ENCODE data around the gene ARL11.

Gene ARL11

DNA sequence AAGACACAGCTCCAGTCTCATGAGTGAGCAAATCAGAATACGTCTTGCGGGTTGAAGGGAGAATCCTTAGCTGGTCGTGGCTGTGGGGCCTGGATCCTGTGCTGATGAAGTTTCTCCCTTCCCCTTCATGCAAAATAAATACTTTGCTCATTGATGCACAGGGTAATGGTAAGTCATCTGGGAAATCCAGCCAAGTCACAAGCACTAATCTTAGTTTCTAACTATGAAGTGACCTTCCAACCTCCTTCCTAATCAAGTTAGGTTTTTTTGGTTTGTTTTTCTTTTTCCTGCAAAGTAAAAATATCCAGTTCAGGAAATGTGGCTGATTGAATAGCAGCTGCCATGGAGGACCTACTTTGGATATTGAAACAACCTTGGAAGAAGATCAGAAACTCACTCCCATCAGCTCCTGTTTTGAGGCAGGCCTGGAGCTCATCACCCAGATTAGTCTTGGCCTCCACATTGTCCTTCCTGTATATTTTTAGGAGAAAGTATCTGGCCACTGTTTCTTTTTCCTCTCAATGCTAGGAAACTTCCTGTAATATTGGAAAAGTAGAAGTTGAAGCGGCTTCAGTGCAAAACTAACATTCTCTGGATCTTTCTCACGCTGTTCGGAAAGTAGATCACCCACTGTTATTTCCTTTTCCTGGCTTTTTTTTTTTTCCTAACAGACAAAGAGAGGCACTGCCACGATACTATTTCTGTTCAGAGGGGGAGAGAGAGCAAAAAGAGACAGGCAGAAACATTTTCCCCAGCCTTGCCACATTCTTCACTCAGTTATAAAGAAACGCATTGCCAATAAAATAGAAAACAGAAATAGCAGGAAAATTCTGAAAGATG is 12.3 kb upstream of the ARL11 start:
- DNase-seq = no peak

DNA sequence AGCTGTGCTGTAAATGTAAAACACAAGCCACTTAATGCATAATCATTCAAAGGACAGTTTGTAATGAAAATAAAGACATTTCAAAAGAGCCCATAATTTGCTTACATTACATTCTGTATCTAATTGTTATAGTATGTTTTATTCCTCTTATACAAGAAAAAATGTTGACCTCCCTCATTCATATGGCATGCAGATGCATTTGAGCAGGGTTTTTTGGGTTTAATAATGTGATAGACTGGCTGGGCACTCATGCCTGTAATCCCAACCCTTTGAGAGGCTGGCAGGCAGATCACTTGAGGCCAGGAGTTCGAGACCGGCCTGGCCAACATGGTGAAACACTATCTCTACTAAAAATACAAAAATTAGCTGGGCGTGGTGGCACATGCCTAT is 11.6 kb upstream of the ARL11 start:
- no peak for DNase-seq

DNA sequence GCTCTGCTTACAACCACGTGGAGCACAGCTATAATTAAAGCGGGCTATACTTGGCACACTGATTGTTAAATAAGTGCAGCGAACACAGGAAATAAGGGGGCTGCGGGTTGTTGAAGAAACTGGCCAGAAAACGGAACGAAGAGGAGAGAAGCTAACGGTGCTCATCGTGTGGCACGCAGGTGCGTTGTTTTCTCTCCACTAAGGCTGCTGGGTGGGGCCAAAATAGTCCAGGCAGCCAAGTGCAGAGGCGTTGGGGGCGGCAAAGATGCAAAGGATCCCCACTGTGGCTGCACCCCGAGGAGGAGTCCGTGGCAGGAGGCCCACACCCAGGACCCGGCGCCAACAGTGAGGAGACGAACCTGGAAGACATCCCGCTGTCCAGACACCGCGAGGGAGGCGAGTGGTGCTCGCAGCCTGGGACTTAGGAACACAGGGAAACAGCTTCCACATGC is 8.1 kb upstream of the ARL11 start:
- DNase-seq = no peak

DNA sequence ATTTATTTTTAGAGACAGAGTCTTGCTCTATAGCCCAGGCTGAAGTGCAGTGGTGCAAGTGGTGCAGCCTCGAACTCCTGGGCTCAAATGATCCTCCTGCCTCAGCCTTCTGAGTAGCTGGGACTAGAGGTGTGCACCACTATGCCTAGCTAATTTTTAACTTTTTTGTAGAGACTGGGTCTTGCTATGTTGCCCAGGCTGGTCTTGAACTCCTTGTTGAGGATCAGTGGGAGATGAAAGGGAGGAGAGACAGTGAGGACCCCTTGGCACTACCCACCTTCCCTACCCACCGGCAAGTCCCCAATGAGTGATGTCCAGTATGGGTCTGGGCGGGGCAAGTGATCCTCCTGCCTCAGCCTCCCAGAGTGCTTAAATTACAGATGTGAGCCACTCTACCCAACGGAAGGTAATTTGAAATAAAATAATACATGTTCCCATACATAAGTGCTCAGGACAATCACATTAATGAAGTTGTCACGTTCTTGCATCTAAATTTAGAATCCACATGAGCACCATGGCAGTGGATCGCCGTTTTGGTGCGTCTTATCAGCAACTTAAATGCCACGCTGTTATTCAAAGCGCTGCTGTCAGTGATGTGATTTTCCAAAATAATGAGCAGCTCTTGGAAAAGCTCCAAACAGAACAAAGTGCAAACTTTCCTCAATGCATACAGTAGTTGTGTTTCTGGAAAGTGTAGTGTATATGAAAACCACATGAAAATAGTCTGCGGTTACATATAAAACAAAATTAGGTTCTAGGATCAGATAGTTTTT is 5.9 kb upstream of the ARL11 start:
- DNase-seq = no peak

DNA sequence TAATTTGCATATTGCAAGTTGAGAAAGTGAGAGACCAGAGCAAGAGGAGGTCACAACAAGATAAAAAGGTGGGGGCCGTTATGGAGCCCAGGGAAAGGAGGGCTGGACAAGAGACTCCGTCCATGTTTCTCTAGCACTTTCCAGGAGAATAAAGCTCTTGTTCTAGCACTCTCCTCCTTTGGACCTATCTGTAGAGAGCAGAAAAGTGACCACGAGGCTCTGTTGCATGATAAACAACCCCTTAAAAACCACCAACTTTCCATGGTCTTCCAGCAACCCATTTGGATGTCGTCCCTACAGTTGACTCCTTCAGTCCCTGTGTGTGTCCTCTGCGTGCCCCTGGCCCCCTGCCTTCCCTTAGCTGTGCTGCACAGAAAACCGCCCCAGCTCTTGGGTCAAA is 4.1 kb upstream of the ARL11 start:
- no peak for DNase-seq

- no peak for DNase-seq
Observed at GRCh38 chr13:49625392-49626079, 2.8 kb upstream of the ARL11 start.

DNA sequence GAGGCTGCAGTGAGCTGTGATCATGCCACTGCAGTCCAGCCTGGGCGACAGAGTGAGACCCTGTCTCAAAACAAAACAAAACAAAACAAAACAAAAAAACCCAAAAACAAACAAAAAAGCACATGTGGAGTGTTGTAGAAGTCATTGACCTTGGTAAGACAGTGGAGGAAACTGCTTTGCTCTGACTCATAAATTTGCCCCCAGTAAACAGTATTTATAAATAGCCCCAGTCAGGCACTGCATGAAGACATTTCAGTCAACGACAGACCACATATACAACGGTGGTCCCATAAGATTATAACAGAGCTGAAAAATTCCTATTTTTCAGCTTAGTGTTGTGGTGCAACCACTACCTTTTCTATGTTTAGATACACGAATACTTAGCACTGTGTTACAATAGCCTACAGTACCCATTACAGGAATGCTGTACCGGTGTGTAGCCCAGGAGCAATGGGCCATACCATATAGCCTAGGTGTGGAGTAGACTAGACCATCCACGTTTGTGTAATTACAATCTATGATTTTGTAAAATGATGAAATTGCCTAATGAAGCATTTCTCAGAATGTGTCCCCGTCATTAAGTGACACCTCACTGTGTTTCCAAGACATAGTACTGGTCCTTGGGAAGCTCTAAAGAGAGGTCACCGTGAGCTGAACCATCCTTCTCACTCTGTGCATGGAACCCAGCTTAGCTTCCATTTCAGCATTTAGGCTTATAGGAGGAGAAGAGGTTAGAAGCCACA is 1.1 kb downstream of the ARL11 start:
- no peak for DNase-seq

DNA sequence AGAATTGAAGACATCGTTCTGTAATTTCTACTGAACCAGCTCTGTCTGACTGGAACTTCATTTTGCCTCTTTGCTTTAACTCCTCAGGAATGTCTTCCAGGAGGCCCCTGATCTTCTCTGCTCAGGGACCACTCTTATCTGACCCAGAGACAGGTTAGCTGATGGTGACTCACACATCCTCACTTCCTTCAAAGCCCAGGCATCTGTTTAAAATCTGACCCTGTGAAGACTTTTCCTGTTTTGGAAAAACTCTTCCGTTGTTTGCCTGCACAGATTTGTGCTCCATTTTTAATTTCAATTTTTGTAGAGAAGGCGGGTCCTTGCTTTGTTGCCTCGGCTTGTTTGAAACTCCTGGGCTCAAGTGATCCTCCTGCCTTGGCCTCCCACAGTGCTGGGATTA is 1.6 kb downstream of the ARL11 start:
- no peak for DNase-seq

- no peak for DNase-seq
Observed at GRCh38 chr13:49630580-49630979, 2.3 kb downstream of the ARL11 start.

- DNase-seq = no peak
Observed at GRCh38 chr13:49632156-49632555, 3.8 kb downstream of the ARL11 start.

GRCh38 chr13:49633710-49634109 is 5.4 kb downstream of the ARL11 start:
- no peak for DNase-seq

DNA sequence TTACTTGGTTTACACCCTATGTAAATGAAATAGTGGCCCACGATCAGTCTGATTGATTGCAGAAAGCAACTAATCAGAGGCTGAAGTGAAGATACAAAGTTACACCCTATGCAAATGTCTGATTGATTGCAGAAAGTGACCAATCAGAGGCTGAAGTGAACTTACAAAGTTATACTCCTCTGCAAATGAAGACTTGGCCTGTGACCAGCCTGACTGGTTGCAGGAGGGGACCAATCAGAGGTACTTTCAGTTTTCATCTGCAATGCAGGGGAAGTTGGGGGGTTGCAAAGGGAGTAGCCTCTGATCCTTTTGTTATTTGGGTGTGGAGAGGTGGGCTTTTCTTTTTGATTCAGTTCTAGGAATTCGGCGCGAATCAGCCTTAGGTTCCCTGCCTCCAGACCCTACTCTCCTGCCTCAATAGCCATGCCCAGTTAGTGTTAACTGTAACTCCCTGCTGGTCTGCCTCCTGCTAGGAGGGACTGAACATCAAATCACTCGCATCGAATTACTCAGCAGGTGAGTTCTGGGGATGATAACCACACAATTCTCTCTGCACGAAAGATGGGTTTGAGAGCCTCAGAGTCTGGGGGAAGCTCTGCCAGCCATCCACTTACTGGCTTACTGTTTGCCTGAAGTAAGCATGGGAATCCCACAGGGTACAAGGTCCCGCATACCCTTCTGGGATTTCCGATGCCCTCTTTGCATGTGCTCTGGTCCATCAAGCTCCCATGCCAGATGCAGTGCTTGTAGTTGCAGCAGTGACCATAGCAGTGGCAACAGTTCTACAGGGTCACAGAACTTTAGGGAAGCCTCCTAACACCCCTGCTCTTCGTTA is 7.5 kb downstream of the ARL11 start:
- no peak for DNase-seq

- no peak for DNase-seq
Observed at GRCh38 chr13:49636705-49637104, 8.4 kb downstream of the ARL11 start.

DNA sequence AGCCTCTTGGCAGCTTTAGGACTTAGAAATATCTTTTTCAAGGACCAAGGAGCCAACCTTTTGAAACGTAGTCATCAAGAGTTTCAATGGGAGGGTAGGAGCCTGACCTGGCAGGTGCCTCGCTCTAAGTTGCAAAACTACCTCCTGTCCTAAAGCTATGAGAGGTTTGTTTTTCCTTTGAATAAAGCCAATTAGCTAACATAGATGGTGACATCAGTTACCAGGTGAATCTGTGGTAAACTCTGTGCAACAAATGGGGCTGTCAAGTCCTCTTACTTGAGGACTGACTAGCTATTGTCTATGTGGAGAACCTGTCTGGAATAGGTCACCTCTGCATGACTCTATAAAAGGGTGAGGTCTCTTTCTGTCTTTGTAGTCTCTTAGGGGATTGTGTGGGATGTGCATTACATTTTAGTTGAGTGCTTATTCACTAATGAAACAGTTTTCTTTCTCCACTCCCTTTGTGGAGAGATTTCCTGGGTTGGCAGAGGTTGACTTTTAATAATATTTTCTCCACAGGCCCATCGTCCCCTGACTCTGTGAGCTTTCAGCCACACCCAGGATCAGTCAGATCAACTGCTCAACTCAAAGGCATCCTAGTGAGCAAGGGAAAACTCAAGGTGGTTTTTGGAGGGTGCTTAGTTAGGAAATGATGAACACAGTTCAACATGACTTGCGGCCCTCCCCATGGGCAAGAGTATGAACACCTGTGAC is 9.9 kb downstream of the ARL11 start:
- no peak for DNase-seq

- DNase-seq = no peak
Observed at GRCh38 chr13:49638744-49639072, 10.4 kb downstream of the ARL11 start.

DNA sequence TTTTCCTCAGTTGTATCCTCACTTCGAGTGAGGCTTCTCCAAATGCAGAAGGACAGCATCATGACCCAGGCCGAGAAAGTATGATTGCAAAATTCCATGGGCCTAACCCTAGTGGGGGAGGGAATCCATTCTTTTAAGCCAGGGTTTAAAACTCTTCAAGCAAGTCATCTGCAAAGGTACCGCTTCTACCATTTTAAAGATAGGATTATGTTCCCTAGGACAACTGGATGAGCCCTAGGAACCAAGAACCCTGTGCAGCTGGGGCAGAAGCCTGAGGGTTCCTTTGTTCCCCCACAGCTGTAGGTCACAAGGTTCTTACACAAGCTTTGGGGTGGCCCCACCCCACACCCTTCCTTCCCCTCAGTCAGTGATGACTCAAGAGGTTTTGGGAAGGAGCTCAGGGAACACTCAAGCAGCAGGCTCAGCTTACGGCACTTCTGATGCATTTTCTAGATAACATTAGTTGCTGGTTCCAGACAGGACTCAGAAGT is 13.5 kb downstream of the ARL11 start:
- DNase-seq = no peak

GRCh38 chr13:49643035-49643646 is 14.8 kb downstream of the ARL11 start:
- no peak for DNase-seq

GRCh38 chr13:49645451-49645850 is 17.1 kb downstream of the ARL11 start:
- no peak for DNase-seq

DNA sequence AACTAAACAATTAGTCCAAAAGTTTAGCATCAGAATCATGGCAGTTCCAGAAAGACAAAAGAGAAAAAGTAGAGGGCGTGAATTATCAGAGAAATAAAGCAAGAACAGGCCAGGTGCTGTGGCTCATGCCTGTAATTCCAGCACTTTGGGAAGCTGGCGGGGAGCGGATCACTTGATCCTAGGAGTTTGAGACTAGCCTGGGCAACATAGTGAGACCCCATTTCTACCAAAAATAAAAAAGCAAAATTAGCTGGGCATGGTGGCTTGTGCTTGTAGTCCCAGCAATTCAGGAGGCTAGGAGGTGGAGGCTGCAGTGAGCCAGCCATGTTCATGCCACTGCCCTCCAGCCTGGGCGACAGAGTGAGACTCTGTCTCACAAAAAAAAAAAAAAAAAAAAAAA is 18.4 kb downstream of the ARL11 start:
- no peak for DNase-seq

DNA sequence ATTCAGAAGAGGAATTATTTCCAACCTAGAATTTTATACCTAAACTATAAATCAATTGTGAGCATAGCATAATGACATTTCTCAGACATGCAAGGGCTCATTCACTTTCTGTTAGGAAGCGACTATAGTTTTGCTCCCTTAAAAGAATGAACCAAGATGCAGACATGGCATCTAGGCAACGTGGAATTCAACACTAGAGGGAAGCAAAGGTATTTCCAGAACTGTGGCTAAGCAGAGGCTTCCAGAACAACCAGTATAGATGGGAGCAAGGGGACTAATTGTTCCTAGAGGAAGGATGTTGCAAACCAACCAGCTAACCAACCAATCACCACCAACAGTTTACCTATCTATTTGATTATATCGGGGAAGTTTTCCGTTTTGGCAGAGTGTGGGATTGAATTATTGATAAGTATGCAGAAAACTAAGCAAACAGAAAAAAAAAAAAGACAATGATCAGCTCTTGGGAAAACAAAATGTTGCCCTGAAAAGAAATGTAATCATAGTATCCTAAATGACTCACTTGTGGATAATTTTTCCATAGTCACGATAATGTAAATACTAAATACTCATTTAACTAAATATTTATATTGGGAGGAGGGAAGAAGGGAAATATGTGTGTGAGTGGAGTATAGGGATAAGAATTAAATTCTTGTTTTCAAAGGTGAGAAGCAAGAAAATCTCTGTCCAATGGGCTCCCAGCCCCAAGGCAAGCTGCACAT is 21.1 kb downstream of the ARL11 start:
- no peak for DNase-seq
